ENCODE measurements around the gene ITPKC.

ITPKC gene

GRCh38 chr19:40690050-40690692, 26.7 kb upstream of the ITPKC start, which contains the start of gene NUMBL:
Gene NUMBL, minus strand, starts transcription at chr19:40690651. Its CDS starts 168 bp downstream, at chr19:40690483.
- DNase-seq (ENCODE audit: low read depth in 2 of 2), result no peak

- DNase-seq (ENCODE audit: low read depth in 2 of 2), result peak; percentile 80 to 83
These were observed 26.1 kb upstream of the ITPKC start for GRCh38 chr19:40690693-40691420.

DNA sequence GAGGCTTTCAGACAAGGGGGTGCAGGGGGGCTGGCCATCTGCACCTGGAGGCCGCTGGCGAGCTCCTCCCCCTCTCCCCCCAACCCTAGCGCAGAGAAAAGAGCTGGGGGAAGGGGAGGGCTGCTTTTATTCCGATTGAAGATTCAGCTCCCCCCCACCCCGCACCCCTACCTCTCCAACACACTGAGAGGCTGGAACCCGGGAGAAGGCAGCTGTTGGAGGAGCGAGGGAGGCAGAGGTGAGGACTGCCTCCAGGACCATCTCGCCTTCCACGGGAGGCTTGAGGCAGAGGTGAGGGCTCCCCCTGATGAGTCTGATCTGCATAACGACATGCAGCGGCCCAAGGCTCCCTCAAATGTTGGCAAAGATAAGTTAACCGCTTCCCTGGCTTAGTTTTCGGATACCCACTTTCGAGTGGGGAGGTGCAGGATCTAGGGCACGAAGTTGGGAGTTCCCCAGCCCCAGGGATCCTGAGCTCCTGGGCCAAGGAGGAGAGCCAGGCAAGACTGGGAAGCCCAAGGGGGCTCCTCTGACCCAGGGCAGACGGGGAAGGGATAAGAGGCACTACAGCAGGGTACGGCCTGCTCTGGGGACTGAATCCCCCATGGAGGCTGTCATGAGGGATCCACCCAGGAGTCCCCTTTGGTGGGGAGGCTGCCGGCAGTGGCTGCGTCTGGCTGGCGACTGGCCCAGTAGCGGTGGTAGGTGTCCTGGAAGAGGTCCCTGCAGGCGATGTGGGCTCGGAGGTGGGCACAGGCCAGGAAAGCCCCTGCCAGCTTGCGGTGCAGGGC, 25.3 kb upstream of the ITPKC start:
- DNase-seq (ENCODE audit: low read depth in 2 of 2), result no peak

DNA sequence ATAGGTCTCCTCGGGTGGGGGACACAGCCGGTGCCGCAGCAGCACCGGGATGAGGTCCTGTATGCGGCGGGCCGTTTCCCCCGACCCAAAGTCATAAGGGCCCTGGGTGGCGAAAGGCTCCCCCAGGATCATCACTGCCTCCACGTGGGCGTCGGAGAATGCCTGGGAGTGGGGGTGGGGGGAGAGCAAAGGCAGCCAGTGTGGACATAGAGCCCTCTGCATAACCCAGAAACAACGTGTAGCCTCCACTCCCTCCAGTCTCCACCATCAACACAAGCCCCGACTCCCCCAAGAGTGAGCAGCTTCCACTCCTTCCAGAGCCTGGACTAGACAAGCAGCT, 24.7 kb upstream of the ITPKC start:
- no peak for DNase-seq (ENCODE audit: low read depth in 2 of 2)

DNA sequence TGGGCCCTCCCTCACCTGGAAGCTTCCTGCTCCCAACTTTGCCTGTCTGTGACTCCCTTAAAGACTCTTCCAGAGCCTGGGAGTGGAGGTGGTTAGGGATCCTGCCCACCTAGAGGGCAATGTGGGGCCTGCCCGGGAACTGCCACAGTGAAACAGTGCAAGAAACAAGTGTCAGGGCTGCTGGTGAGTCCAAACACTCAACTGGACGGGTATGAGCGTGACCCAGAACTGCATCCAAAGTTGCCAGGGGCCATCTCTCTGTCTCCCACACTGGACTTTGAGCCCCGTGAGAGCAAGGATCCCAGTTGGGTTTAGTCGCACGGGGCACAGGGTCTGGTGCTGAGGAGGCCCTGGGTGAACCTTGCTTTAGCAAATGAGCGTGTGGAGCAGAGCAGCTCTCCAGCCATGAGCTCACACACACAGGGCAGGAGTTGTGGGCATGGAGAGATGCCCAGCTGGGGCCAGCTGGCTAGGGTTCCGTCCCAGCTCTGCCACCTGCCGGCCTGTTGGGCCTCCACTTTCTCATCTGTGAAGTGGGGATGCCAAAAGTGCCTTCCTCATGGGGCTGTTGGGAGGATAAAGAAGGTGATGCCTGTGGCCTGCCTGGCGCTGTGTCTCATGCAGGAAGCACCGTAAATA, 23.6 kb upstream of the ITPKC start:
- DNase-seq (ENCODE audit: low read depth in 2 of 2), result no peak

DNA sequence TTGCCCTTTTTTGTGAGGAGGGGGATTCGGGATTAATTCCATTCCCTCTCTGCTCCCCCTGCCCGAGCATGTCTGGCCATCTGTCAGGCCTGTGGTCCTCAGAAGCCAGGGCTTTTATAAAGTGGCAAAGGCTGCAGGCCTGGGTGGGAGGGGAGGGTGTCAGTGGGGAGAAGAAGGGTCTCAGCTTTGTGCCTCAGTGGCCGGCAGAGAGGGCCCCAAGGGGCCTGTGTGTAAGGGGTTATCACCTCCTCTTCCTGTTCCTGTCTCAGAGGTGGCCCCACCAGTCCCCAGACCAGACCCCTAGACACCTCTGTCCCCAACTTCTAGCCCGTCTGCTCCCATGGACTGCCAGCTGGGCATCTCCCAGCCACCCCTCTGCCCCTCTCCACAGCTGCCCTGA, 23.0 kb upstream of the ITPKC start:
- no peak for DNase-seq (ENCODE audit: low read depth in 2 of 2)

DNA sequence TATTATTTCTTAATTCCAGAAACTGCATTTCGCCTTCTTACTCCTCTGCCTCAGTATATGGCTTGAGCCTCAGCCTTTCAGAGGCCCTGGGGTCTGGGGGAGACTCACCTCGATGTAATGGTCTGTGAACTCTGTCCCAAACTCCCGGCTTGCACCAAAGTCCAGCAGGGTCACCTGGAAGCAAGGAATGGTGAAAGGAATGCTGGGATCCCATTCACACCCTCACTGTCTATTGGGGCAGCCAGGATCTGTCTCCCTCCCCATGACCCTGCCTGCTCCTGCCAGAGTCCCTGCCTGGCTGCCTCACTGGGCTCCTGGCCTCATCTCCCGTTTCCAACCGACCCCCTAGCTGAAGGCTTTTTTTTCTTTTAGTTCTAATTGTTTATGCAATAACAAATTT, 21.0 kb upstream of the ITPKC start:
- DNase-seq (ENCODE audit: low read depth in 2 of 2), result no peak

DNA sequence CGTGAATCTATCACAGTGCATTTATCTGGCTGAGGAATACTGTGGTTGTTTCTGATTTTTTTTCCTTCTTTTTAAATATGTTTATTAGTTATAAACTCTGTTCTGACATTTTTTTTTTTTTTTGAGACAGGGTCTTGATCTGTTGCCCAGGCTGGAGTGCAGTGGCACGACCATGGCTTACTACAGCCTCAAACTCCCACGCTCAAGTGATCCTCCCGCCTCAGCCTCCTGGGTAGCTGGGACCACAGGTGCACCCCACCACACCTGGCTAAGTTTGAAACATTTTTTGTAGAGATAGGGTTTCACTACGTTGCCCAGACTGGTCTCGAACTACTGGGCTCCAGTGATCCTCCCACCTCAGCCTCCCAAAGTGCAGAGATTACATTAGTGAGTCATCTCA, 19.9 kb upstream of the ITPKC start:
- DNase-seq (ENCODE audit: low read depth in 2 of 2), result no peak

- no peak for DNase-seq (ENCODE audit: low read depth in 2 of 2)
These were observed 16.8 kb upstream of the ITPKC start for GRCh38 chr19:40700083-40700482.

DNA sequence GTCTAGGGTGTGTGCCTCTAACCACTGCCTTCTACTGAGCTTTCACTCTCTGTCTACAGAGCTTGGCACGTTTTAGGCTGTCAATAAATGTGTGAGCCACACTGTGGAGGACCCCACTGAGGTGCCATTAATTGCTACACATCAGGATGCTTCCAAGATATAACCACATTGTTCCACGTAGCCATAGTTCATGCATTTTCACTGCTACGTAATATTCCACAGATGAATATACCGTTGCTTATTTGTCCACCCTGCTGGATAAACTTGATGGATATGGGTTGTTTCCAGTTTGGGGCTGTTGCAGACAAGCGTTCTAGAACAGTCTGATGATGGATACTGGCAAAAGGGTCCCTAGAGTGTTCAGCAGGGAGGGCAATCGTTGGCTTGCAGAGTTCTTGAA, 15.2 kb upstream of the ITPKC start:
- DNase-seq (ENCODE audit: low read depth in 2 of 2), result no peak

DNA sequence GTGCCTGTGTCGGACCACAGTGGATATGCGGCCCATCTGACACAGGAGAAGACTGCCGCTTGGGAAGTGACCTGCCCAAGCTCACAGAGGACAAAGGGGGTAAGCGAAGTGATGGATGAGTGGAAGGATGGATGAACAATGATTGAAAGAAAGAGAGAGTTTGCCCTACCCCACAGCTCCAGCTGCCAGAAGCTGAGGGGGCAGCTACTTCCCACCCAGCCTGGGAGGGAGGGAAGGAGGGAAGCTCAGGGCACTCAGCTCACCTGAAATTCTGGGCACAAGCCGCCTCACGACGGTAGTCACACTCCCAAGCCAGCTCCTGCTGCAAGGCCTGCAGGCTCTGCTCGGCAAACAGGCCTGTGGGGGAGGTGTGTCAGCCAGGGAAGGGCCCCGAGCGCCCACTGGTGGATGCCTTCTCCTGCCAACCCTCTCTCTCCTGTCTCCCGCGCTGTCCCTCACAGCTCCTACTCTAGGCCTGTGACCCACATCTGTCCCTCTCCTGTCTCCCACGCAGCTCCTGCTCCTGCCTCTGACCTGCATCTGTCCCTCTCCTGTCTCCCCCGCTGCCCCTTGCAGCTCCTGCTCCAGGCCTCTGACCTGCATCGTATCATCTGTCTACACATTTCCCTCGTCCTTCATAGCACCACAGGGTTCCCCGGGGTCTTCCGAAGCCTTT, 14.4 kb upstream of the ITPKC start:
- no peak for DNase-seq (ENCODE audit: low read depth in 2 of 2)

DNA sequence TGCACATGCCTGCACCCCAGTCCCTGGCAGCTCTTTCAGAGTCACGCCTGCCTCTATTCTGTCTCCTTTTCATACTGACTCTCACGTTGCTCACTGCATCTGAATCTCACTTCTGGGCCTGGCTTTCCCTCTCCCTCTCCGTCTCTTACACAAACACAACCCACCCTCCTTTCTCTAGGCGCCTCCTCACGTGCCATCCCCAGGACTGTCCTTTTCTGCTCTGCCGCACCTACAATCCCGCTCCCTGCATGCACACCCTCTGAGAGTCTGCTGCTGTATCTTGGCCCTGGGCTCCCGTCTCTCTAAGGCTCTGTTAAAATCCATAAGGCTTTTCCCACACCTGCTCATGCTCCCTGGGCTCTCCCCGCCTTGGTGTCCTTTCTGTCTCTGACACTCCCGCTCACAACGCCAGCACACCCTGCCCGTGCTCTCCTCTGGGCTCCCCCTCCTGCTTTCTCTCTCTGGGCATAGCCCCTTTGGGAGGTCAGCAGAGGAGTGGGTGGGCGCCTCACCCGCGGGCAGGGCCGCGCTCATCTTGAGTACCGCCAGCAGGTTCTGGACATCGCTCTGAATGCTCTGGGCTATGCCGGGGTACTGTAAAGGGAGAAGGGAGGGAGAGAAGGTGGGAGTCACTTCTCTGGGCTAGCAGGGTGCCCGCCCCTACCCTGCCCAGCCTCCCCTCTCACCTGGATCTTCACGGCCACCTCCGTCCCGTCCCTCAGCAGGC, 13.7 kb upstream of the ITPKC start:
- no peak for DNase-seq (ENCODE audit: low read depth in 2 of 2)

- DNase-seq (ENCODE audit: low read depth in 2 of 2), result no peak
These were observed 12.2 kb upstream of the ITPKC start for GRCh38 chr19:40704491-40705361.

DNA sequence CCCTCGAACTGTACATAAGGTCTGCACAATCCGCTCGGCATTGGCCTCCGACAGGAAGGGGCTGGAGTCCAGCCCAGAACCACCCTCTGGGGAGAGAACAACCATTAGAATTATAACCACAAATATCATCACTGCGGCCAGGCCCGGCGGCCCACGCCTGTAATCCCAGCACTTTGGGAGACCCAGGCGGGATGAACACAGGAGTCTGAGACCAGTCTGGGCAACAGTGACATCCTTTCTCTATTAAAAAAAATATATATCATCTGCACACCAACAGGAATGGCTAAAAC, 11.6 kb upstream of the ITPKC start:
- no peak for DNase-seq (ENCODE audit: low read depth in 2 of 2)

GRCh38 chr19:40705950-40706619, 10.8 kb upstream of the ITPKC start:
- DNase-seq (ENCODE audit: low read depth in 2 of 2), result no peak

DNA sequence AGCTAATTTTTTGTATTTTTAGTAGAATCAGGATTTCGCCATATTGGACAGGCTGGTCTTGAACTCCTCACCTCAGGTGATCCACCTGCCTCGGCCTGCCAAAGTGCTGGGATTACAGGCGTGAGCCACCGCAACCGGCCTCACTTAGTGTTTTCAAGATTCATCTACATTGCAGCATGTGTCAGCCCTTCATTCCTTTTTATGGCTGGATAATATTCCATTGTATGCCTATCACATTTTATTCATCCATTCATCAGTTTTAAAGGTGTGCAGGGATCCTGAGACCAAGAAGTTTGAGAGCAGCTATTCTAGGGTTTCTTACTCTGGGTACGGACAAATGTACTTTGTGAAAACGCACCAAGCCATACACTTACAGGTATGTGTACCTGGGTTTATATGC, 9.3 kb upstream of the ITPKC start:
- DNase-seq (ENCODE audit: low read depth in 2 of 2), result no peak

GRCh38 chr19:40709817-40710216, 7.1 kb upstream of the ITPKC start:
- DNase-seq (ENCODE audit: low read depth in 2 of 2), result no peak

GRCh38 chr19:40713939-40714338, 3.0 kb upstream of the ITPKC start:
- no peak for DNase-seq (ENCODE audit: low read depth in 2 of 2)

GRCh38 chr19:40714441-40715299, 2.2 kb upstream of the ITPKC start:
- peak; percentile 90 for DNase-seq (ENCODE audit: low read depth in 2 of 2)

Data from stimulated activated CD8-positive, alpha-beta memory T cell treated with anti-CD3 and anti-CD28 coated beads, Interleukin-15, amount 100 ng/mL, for 48 hours (primary cell).